GM23248 (cell line): ENCODE data around the gene PLA2G2A. TPM values are rescaled to one million over a fixed set of nuclear protein-coding genes. Genes with fewer than 3 reads are reported as not detected.

Experiments used
- DNase-seq: peaks from one replicate; pipeline ENCODE4 v3.0.0-alpha.2; 2015
- H2AFZ ChIP-seq: fragments of 200-600 bp; sonication (generic); 2 replicates; pipeline ENCODE4 v1.6.1; 2016; ENCODE audit warnings: antibody characterized with exemption
- H3F3A ChIP-seq: fragments of 200-600 bp; sonication (generic); 2 replicates; pipeline ENCODE4 v1.6.1; 2016; ENCODE audit warnings: mild to moderate bottlenecking, antibody characterized with exemption, mixed run types; ENCODE audit not compliant: insufficient read depth
- H3K27ac ChIP-seq: fragments of 200-600 bp; sonication (generic); 2 replicates; pipeline ENCODE4 v1.5.1; 2016; ENCODE audit warnings: mild to moderate bottlenecking
- H3K27me3 ChIP-seq: fragments of 200-600 bp; sonication (generic); replicated peaks from 2 replicates; pipeline ENCODE4 v1.6.1; 2016; ENCODE audit warnings: mild to moderate bottlenecking; ENCODE audit not compliant: insufficient read depth
- H3K36me3 ChIP-seq: fragments of 200-600 bp; sonication (generic); 2 replicates; pipeline ENCODE4 v1.6.1; 2016; ENCODE audit warnings: low read depth, mild to moderate bottlenecking
- H3K4me1 ChIP-seq: fragments of 200-600 bp; sonication (generic); 2 replicates; pipeline ENCODE4 v1.6.1; 2016; ENCODE audit warnings: mild to moderate bottlenecking; ENCODE audit not compliant: insufficient read depth
- H3K4me2 ChIP-seq: fragments of 200-600 bp; sonication (generic); one replicate; pipeline ENCODE4 v1.6.1; 2016; ENCODE audit warnings: mild to moderate bottlenecking; ENCODE audit not compliant: unreplicated experiment
- H3K4me3 ChIP-seq: fragments of 200-600 bp; sonication (generic); 2 replicates; pipeline ENCODE4 v1.5.1; 2016; ENCODE audit warnings: mild to moderate bottlenecking
- H3K79me2 ChIP-seq: fragments of 200-600 bp; sonication (generic); 2 replicates; pipeline ENCODE4 v1.6.1; 2016; ENCODE audit warnings: mild to moderate bottlenecking; ENCODE audit not compliant: insufficient read depth
- H3K9ac ChIP-seq: fragments of 200-600 bp; sonication (generic); 2 replicates; pipeline ENCODE4 v1.6.1; 2016; ENCODE audit warnings: mild to moderate bottlenecking
- H3K9me2 ChIP-seq: fragments of 200-600 bp; sonication (generic); 2 replicates; pipeline ENCODE4 v1.6.1; 2016; ENCODE audit warnings: mixed run types, mild to moderate bottlenecking, moderate library complexity; ENCODE audit not compliant: insufficient read depth
- H3K9me3 ChIP-seq: fragments of 200-600 bp; sonication (generic); one replicate; pipeline ENCODE4 v1.6.1; 2017; ENCODE audit warnings: low read depth
- H4K20me1 ChIP-seq: fragments of 200-600 bp; sonication (generic); 2 replicates; pipeline ENCODE4 v1.6.0; 2016; ENCODE audit not compliant: insufficient read depth
- EZH2 ChIP-seq: fragments of 200-600 bp; sonication (generic); IDR thresholded peaks from 2 replicates; pipeline ENCODE4 v1.6.1; 2018; ENCODE audit warnings: antibody characterized with exemption, mild to moderate bottlenecking; ENCODE audit not compliant: insufficient read depth, poor library complexity, severe bottlenecking
- EZH2phosphoT487 ChIP-seq: fragments of 200-600 bp; sonication (generic); IDR thresholded peaks from 2 replicates; pipeline ENCODE4 v1.6.1; 2018; ENCODE audit warnings: antibody characterized with exemption, moderate library complexity, mild to moderate bottlenecking, low read depth; ENCODE audit not compliant: insufficient read depth
- WGBS, 2 experiments: methylation state at CpG; one replicate each; pipeline ENCODE4 v1.1.6; 2015 to 2017; ENCODE audit warnings: low lambda C conversion rate in 2 of 2, low coverage in 1 of 2; ENCODE audit errors: missing lambda C conversion rate in 2 of 2; 5-methylcytosine and 5-hydroxymethylcytosine counted together
- in situ Hi-C: fragments of 300-500 bp; cut with MboI; formaldehyde crosslinking; loops from 2 replicates; pipeline ENCODE4 v1.15.0; 2020
- polyA plus RNA-seq: library from polyadenylated mRNA; unstranded; fragments of >200 nt; fragmentation: Nextera tagmentation; extraction: Ambion mirVana; gene quantifications from 2 replicates; pipeline ENCODE4 v1.2.1, GENCODE V29; 2016
- total RNA-seq: library from RNA; depleted of rRNA; stranded (reverse); fragments of >200 nt; shearing (Covaris generic); gene quantifications from 2 replicates; pipeline ENCODE4 v1.2.3, GENCODE V29; 2014

Gene PLA2G2A
- total and polyA plus RNA-seq, 2 experiments from 2014 or later = 0.35 TPM; not detected in 1

DNA sequence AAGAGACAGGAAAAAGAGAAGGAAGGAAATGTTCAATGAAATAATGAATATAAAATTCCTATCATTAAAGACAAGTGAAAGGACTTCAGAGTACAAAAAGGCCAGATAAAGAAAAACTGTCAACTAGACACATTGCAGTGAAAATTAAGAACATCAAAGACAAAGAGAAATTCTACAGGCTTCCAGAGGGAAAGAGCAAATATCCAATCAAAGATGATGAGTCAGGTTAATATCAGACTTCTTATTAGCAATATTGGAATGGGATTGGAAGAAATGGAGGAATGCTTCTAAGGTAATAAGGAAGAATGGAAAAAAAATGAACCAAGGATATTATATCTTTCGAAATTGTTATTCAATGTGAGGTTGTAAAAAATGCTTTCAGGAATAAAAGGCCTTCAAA is 7.8 kb downstream of the PLA2G2A start:
- H3K27ac ChIP-seq = no peak overlapping the region
- no peak overlapping the region for H3K4me2 ChIP-seq
- H3K9me2 ChIP-seq = no peaks in the 10 kb centered on the region
- DNase-seq = no peak
- H3K79me2 ChIP-seq = no peaks in the 10 kb centered on the region
- peaks cover 14% of the 10 kb centered on the region for H3K4me1 ChIP-seq
- no peaks in the 10 kb centered on the region for H3K9me3 ChIP-seq
- H2AFZ ChIP-seq = no peak overlapping the region
- 50 to 53% methylated on average over 1 of the region's 1 CpG for WGBS, 2 experiments
- in situ Hi-C loops = no loop called here
- no peaks in the 10 kb centered on the region for H3K36me3 ChIP-seq
- TF ChIP-seq EZH2phosphoT487 = no peak
- H3F3A ChIP-seq = 0 out of 2 replicates have a peak, but pooled peaks cover 13% of the 10 kb centered on the region
- 0 out of 2 replicates have a peak, but pooled peaks cover 7% of the 10 kb centered on the region for H3K27me3 ChIP-seq
- H3K9ac ChIP-seq = no peak overlapping the region
- H4K20me1 ChIP-seq = no peaks in the 10 kb centered on the region
- no peak overlapping the region for H3K4me3 ChIP-seq

DNA sequence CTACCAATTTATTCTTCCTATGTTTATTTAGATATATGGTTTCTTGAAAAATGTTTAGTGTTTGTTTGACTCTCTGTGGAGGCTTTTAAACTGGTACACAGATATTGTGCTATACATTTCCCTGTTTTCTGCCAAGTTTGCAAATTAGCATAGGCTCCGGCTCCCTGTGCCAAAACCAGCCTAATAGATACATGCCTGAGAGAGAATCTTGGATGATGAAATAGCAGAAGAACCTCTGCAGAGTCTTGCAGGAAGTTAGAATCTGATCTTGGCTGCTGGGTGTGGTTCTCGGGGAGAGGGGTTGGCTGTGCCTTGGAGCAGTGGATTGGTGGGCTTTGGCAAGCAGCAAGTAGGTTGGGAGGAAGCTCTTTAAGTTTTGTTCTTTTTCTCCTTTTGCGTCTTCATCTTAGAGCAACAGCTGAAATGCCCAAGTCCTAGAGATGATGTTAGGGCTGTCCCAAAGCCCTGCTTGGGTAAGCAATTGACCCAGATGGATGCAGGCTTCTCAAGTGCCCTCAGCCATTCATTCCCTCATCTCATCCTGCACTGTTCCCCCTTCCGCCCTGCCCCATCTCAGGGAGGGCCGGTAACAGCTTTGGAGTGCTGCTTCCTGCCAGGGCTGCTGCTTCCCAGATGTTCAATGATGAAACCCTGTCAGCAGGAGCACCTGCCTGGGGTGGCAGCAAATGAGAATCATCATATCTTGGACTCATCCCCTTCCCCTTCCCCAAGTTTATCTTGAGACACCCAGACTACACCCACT is 9.3 kb downstream of the PLA2G2A start:
- WGBS, 2 experiments = 29 to 30% methylated on average over 5 of the region's 5 CpGs
- TF ChIP-seq EZH2phosphoT487 (no peak), EZH2 (no peak)
- peak overlapping the region; percentile 46 for H3K4me2 ChIP-seq

DNA sequence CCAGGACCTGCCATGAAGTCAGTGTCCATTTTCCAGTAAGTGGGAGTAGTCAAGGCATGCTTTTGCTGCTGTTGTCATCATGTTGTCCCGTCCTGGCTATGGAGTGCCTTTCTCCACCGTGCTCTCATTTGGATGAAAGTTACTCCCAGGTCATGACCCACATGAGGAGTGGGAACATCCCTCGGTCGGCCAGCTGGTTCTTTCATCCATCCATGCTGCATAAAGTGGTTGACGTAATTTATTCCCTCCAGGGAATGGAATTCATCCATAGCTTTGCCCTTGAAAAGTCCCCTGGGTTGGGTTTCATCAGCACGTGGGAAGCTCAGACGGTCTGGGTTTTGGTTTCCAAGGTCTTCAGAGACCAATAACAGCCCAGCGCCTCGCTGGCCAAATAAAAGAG is 11.6 kb downstream of the PLA2G2A start:
- Histone ChIP-seq H3K27ac (no peak overlapping the region), H3K27me3 (peaks cover 26% of the 10 kb centered on the region), H3K36me3 (no peaks in the 10 kb centered on the region), H4K20me1 (no peaks in the 10 kb centered on the region), H3K9me3 (no peaks in the 10 kb centered on the region), H3K9ac (no peak overlapping the region), H2AFZ (no peak overlapping the region), H3K4me3 (no peak overlapping the region), H3K79me2 (no peaks in the 10 kb centered on the region), H3F3A (0 out of 2 replicates have a peak, but pooled peaks cover 13% of the 10 kb centered on the region), H3K4me2 (no peak overlapping the region), H3K9me2 (no peaks in the 10 kb centered on the region), H3K4me1 (peaks cover 14% of the 10 kb centered on the region)
- no peak for DNase-seq
- WGBS, 2 experiments = 35 to 36% methylated on average over 9 of the region's 9 CpGs
- in situ Hi-C loops = no loop called here
- no peak for TF ChIP-seq EZH2phosphoT487
- TF ChIP-seq EZH2 = no peak

More for the DNA sequence above, 9.3 kb downstream of the PLA2G2A start:
- H3K4me3 ChIP-seq = no peak overlapping the region
- H3F3A ChIP-seq = 0 out of 2 replicates have a peak, but pooled peaks cover 13% of the 10 kb centered on the region
- H3K36me3 ChIP-seq = no peaks in the 10 kb centered on the region
- H3K79me2 ChIP-seq = no peaks in the 10 kb centered on the region
- peaks cover 7% of the 10 kb centered on the region; the same call in 1 of the 2 replicates for H3K27me3 ChIP-seq
- no peak overlapping the region for H2AFZ ChIP-seq
- no peaks in the 10 kb centered on the region for H3K9me2 ChIP-seq
- in situ Hi-C loops = no loop called here
- peak; percentile 39 for DNase-seq
- no peak overlapping the region for H3K9ac ChIP-seq
- H3K9me3 ChIP-seq = no peaks in the 10 kb centered on the region
- H3K4me1 ChIP-seq = peaks cover 14% of the 10 kb centered on the region
- no peaks in the 10 kb centered on the region for H4K20me1 ChIP-seq
- no peak overlapping the region for H3K27ac ChIP-seq

DNA sequence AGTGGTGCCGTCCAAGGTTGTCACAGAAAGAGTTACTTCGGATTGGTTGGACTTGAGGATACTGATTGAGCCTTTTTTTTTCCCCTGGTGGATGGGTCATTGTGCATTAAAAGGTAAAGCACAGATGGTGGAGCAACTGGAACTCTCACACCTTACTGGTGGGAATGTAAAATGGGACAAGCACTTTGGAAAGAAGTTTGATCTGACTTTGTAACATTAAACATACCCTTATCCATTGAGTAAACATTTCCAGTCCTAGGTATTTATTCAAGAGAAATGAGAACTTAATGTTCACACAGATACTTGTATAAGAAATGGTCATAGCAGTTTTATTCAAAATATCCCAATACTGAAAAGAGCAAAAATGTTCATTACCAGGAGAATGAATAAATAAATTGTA is 14.9 kb downstream of the PLA2G2A start:
- Histone ChIP-seq H3K4me1 (no peaks in the 10 kb centered on the region), H3K79me2 (no peaks in the 10 kb centered on the region), H3K9me2 (no peaks in the 10 kb centered on the region), H3K36me3 (no peaks in the 10 kb centered on the region), H2AFZ (no peak overlapping the region), H3F3A (no peaks in the 10 kb centered on the region), H3K27ac (no peak overlapping the region), H3K4me2 (no peak overlapping the region), H3K9ac (no peak overlapping the region), H3K9me3 (no peaks in the 10 kb centered on the region), H3K4me3 (no peak overlapping the region), H4K20me1 (no peaks in the 10 kb centered on the region), H3K27me3 (peaks cover 32% of the 10 kb centered on the region)
- WGBS, 2 experiments = 32 to 35% methylated on average over 2 of the region's 2 CpGs
- no peak for TF ChIP-seq EZH2phosphoT487
- no peak for TF ChIP-seq EZH2
- in situ Hi-C loops = no loop called here
- DNase-seq = no peak

DNA sequence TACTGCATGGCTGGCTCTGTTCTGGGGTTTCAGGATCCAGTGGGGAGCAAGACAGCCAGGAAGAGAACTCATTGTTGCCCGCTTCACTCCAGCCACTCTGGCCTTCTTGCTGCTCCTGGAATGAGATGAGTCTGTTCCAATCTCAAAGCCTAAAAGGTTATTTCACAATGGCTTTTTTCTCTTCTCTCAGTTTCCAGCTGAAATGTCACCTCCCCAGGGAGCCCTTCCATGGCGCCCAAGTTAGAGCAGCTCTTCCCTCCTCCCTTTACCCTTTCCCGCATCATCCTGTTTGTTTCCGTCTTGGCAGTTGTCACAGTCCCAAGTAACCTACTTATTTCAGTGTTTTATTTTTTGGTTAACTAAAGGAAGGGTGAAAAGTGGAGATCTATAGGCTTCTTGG is 15.8 kb downstream of the PLA2G2A start:
- H3K27me3 ChIP-seq = peaks cover 34% of the 10 kb centered on the region
- H3K79me2 ChIP-seq = no peaks in the 10 kb centered on the region
- H3K4me1 ChIP-seq = no peaks in the 10 kb centered on the region
- H3K4me3 ChIP-seq = no peak overlapping the region
- H3K4me2 ChIP-seq = no peak overlapping the region
- WGBS, 2 experiments = 71 to 76% methylated on average over 4 of the region's 4 CpGs
- H3K36me3 ChIP-seq = no peaks in the 10 kb centered on the region
- TF ChIP-seq EZH2phosphoT487 (no peak), EZH2 (no peak)
- H2AFZ ChIP-seq = no peak overlapping the region
- no peaks in the 10 kb centered on the region for H3K9me2 ChIP-seq
- no peak overlapping the region for H3K27ac ChIP-seq
- in situ Hi-C loops = no loop called here
- H4K20me1 ChIP-seq = no peaks in the 10 kb centered on the region
- no peaks in the 10 kb centered on the region for H3K9me3 ChIP-seq
- H3K9ac ChIP-seq = no peak overlapping the region
- H3F3A ChIP-seq = no peaks in the 10 kb centered on the region
- DNase-seq = no peak
